ENCODE measurements around the gene RETREG3.

GRCh38 chr17:42536048-42536371 is 73.2 kb downstream of the RETREG3 start, which contains the start of gene NAGLU:
- TF ChIP-seq CTCF (IDR thresholded peaks at IDR 0.05; ENCODE audit: borderline replicate concordance, extremely low read depth, low read length, poor library complexity, severe bottlenecking) (no peak), EZH2 (IDR thresholded peaks at IDR 0.05; ENCODE audit: borderline replicate concordance, low read depth, low read length, severe bottlenecking) (no peak)
